ENCODE data around the gene KCNH2.

KCNH2 gene

DNA sequence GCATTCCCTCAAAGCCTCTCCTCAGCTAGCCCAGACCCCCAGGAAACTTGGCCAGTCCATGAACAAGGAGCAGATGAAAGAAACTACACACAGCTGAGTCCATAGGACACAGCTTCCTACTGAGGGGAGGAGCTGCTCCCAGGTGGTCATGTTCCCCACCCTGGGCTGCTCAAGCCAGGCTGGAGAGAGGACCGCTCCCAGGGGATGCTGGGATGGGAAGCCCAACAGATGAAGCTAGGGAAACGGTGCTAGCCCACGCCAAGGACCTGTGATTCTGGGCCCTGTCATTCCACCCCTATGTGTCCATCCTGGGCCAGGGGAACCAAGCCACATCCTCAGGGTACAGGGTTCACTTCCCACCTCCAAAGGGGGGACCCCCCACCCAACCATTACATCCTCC lies 19.0 kb downstream of the KCNH2 start:
- Mint-ChIP-seq H3K36me3 (peaks cover 11% of the 10 kb centered on the region), H3K4me1 (peaks cover 13% of the 10 kb centered on the region), H3K9me3 (no peaks in the 10 kb centered on the region), H3K27ac (no peak overlapping the region), H3K4me3 (no peak overlapping the region), H3K27me3 (peaks cover 28% of the 10 kb centered on the region)
- DNase-seq (ENCODE audit: low spot score in 2 of 2) (no peak), ATAC-seq (ENCODE audit: low read depth) (no peak)

DNA sequence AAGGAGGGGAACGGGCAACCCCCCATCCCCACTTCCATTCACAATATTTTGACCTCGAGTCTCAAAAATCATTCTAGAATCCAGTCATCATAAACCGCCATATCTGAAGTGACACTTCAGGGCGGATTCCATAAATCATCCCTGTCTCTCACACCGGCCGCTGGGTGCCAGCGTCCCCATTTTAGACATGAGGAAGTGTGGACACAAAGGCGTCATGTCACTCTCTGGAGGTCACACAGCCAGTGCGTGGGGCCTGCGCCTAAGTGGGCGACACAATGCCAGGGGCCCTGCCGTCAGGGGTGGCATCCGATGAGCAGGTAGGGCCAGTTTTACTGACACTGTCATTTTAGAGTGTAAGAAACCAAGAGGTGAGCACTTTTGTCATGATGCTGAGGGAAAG lies 19.5 kb downstream of the KCNH2 start:
- Mint-ChIP-seq H3K27me3 (peaks cover 28% of the 10 kb centered on the region), H3K4me3 (no peak overlapping the region), H3K36me3 (peaks cover 11% of the 10 kb centered on the region), H3K9me3 (no peaks in the 10 kb centered on the region), H3K4me1 (peaks cover 13% of the 10 kb centered on the region), H3K27ac (no peak overlapping the region)
- ATAC-seq (ENCODE audit: low read depth) (no peak), DNase-seq (ENCODE audit: low spot score in 2 of 2) (no peak)

- peaks cover 13% of the 10 kb centered on the region for H3K36me3 Mint-ChIP-seq
- H3K9me3 Mint-ChIP-seq, result no peaks in the 10 kb centered on the region
- ATAC-seq (ENCODE audit: low read depth) (no peak), DNase-seq (ENCODE audit: low spot score in 2 of 2) (no peak)
- H3K4me1 Mint-ChIP-seq, result peaks cover 13% of the 10 kb centered on the region
- H3K27ac Mint-ChIP-seq, result no peak overlapping the region
- H3K27me3 Mint-ChIP-seq, result peaks cover 28% of the 10 kb centered on the region
- H3K4me3 Mint-ChIP-seq, result no peak overlapping the region
Measured at GRCh38 chr7:150958062-150958552, 20.0 kb downstream of the KCNH2 start.

GRCh38 chr7:150957133-150958020 lies 20.7 kb downstream of the KCNH2 start:
- peaks cover 12% of the 10 kb centered on the region for H3K36me3 Mint-ChIP-seq
- no peak for ATAC-seq (ENCODE audit: low read depth)
- DNase-seq (ENCODE audit: low spot score in 2 of 2), result no peak
- no peaks in the 10 kb centered on the region for H3K9me3 Mint-ChIP-seq
- peaks cover 25% of the 10 kb centered on the region for H3K27me3 Mint-ChIP-seq
- no peak overlapping the region for H3K4me3 Mint-ChIP-seq
- peaks cover 8% of the 10 kb centered on the region for H3K4me1 Mint-ChIP-seq
- no peak overlapping the region for H3K27ac Mint-ChIP-seq

DNA sequence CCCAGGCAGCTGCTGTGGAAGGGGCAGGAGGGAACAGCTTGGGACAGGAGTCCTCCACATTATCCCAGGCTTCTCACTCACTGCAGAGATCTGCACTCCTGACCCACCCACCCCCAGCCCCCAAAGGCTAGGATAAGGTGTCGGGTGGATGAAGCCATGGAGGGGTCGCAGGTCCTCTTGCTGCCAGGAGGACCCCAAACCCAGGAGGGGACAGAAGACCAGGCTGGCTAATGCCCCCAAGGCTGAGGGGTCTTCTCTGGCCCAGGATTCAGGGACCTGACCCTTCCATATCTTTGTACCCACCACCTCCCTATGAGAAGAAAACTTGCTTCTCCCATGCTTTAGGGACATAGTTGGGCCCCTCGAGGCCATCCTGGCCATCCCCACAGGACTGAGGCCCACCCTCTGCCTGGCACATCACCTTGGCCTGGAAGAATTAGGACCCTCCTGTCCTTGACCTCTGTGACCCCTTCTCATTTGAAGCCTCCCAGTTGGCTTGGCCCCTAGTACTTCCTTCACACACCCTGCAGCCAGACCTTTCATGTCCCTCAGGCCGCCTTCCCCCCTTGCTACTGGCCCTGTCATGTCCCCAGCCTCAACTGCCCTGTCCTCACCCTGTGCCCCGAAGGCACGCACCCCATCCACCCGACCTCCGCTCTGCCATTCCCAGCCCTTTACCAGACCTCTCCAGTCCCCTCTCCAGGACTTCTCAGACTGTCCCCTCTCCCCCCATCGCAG lies 21.6 kb downstream of the KCNH2 start:
- peaks cover 12% of the 10 kb centered on the region for H3K36me3 Mint-ChIP-seq
- no peaks in the 10 kb centered on the region for H3K9me3 Mint-ChIP-seq
- DNase-seq (ENCODE audit: low spot score in 2 of 2) (no peak), ATAC-seq (ENCODE audit: low read depth) (no peak)
- H3K4me3 Mint-ChIP-seq, result no peak overlapping the region
- H3K27ac Mint-ChIP-seq, result no peak overlapping the region
- H3K4me1 Mint-ChIP-seq, result peaks cover 7% of the 10 kb centered on the region
- peaks cover 23% of the 10 kb centered on the region for H3K27me3 Mint-ChIP-seq

GRCh38 chr7:150955519-150956394 lies 22.4 kb downstream of the KCNH2 start:
- Mint-ChIP-seq H3K36me3 (peaks cover 12% of the 10 kb centered on the region), H3K4me3 (no peak overlapping the region), H3K9me3 (no peaks in the 10 kb centered on the region), H3K27me3 (peaks cover 22% of the 10 kb centered on the region), H3K4me1 (peaks cover 5% of the 10 kb centered on the region), H3K27ac (no peak overlapping the region)
- ATAC-seq (ENCODE audit: low read depth), result no peak
- DNase-seq (ENCODE audit: low spot score in 2 of 2), result no peak

- ATAC-seq (ENCODE audit: low read depth) (no peak), DNase-seq (ENCODE audit: low spot score in 2 of 2) (no peak)
- Mint-ChIP-seq H3K4me3 (no peak overlapping the region), H3K27me3 (peaks cover 18% of the 10 kb centered on the region), H3K27ac (no peak overlapping the region), H3K9me3 (no peaks in the 10 kb centered on the region), H3K4me1 (peaks cover 5% of the 10 kb centered on the region), H3K36me3 (peaks cover 12% of the 10 kb centered on the region)
Measured at GRCh38 chr7:150954986-150955518, 23.1 kb downstream of the KCNH2 start.

DNA sequence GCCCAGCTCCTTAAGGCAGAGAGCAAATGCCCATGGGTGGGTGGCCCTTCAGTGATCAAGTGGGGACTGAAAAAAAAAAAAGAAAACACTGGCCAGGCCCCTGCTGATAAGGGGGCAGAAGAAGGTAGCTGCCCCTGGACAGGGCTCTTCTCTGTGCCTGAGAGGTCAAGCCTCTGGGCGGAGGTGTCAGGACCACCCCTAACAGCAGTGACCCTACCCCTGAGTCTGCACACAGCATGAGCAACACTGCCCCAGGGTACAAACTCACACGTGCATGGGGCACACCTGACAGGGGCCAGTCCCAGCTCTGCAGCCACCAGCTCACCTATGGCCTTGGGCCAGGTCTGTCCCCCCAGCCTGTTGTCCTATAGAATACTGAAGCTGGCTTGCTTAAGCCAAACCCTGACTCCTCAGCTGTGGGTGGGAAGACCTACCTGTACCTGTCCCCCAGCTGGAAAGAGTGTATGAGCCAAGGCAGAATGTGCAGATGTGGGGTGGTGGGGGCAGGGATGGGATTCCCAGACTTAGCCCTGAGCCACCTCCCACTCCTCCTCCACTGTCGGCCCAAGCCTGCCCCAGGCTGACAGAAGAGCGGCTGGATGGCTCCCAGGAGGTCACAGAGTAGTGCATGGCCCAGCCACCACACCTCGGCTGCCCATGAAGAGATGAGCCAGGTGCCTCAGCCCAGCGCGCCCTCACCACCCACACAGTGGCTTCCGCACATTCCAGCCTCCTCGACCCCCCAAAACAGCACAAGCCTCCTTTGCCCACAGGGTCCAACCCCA lies 23.7 kb downstream of the KCNH2 start:
- Mint-ChIP-seq H3K27me3 (peaks cover 15% of the 10 kb centered on the region), H3K36me3 (peaks cover 11% of the 10 kb centered on the region), H3K4me1 (peaks cover 3% of the 10 kb centered on the region), H3K27ac (no peak overlapping the region), H3K9me3 (no peaks in the 10 kb centered on the region), H3K4me3 (no peak overlapping the region)
- ATAC-seq (ENCODE audit: low read depth) (no peak), DNase-seq (ENCODE audit: low spot score in 2 of 2) (no peak)

DNA sequence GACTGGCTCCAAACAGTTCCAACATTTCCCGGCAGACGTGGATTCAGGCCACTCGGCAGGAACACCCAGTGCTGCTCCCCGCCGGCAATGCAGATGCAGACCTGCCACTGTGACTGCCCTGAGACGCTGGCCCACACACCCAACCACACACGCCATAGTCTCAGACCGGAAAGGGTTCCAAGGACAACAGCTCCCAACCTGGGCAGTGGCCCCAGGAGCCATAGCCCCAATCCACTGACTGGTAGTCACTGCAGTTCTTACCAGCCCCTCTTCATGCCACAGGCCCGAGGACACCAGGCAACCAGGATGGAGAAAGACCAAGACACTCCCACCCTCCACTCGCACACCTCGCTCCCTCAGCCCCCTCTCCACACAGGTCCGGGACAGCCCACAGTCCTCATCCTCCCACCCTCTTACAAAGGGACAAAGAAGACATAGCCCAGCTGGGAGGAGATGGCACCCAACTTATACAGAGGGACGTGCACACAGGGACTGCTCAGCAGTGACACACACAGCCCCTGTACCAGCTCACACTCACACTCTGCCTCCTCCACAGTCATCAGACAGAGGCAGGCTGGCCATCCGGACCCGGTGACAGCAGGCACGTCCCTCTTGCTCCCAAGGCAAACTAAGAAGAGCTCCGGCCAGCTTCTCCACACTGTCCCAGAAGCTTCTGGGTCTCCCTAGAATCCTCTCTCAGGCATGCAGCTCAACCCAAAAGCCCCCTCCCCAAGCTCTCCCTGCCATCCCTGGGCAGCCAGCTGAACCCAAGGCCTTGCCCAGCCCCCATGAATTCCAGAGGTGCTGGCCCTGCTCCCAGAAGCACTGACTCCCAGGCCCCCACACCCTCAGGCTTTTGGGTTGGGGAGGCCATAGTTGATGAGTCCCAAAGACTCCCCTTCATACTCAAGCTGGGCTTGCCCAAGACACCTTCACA lies 24.8 kb downstream of the KCNH2 start:
- Mint-ChIP-seq H3K36me3 (peaks cover 13% of the 10 kb centered on the region), H3K27ac (no peak overlapping the region), H3K4me3 (no peak overlapping the region), H3K4me1 (peaks cover 4% of the 10 kb centered on the region), H3K9me3 (no peaks in the 10 kb centered on the region), H3K27me3 (peaks cover 14% of the 10 kb centered on the region)
- DNase-seq (ENCODE audit: low spot score in 2 of 2) (no peak), ATAC-seq (ENCODE audit: low read depth) (no peak)

- Mint-ChIP-seq H3K4me3 (no peak overlapping the region), H3K27me3 (peaks cover 13% of the 10 kb centered on the region), H3K36me3 (peaks cover 12% of the 10 kb centered on the region), H3K4me1 (peaks cover 4% of the 10 kb centered on the region), H3K9me3 (no peaks in the 10 kb centered on the region), H3K27ac (no peak overlapping the region)
- ATAC-seq (ENCODE audit: low read depth), result no peak
- no peak for DNase-seq (ENCODE audit: low spot score in 2 of 2)
Measured at GRCh38 chr7:150952331-150953050, 25.6 kb downstream of the KCNH2 start.

GRCh38 chr7:150951521-150951920 lies 26.6 kb downstream of the KCNH2 start:
- H3K9me3 Mint-ChIP-seq, result no peaks in the 10 kb centered on the region
- H3K4me1 Mint-ChIP-seq, result peaks cover 6% of the 10 kb centered on the region
- H3K4me3 Mint-ChIP-seq, result no peak overlapping the region
- DNase-seq (ENCODE audit: low spot score in 2 of 2) (no peak), ATAC-seq (ENCODE audit: low read depth) (no peak)
- peaks cover 7% of the 10 kb centered on the region for H3K27me3 Mint-ChIP-seq
- peaks cover 7% of the 10 kb centered on the region for H3K36me3 Mint-ChIP-seq
- no peak overlapping the region for H3K27ac Mint-ChIP-seq

GRCh38 chr7:150951181-150951520 lies 27.0 kb downstream of the KCNH2 start:
- peaks cover 7% of the 10 kb centered on the region for H3K4me1 Mint-ChIP-seq
- peaks cover 8% of the 10 kb centered on the region for H3K27me3 Mint-ChIP-seq
- no peak overlapping the region for H3K27ac Mint-ChIP-seq
- DNase-seq (ENCODE audit: low spot score in 2 of 2), result no peak
- no peak for ATAC-seq (ENCODE audit: low read depth)
- no peaks in the 10 kb centered on the region for H3K9me3 Mint-ChIP-seq
- peaks cover 8% of the 10 kb centered on the region for H3K36me3 Mint-ChIP-seq
- H3K4me3 Mint-ChIP-seq, result no peak overlapping the region
